HepG2 (cell line): ENCODE measurements around the gene ME3. TPM values are rescaled to one million over a fixed set of nuclear protein-coding genes. Genes with fewer than 3 reads are reported as not detected.

ENCODE experiments used
- ATAC-seq: fragments of 200-7000 bp; cut with Tn5 transposase; 3 replicates; pipeline ENCODE4 v1.9.1; 2020; ENCODE audit warnings: mild to moderate bottlenecking, moderate library complexity
- BruUV-seq: library from RNA; stranded (reverse); fragments of 400-500 nt; replicated peaks from 2 replicates; lab custom pipeline; 2021; lab: Mats Ljungman, UMichigan
- CTCF ChIA-PET: fragments of 300-600 bp; formaldehyde crosslinking; extraction: SDS; loops from one replicate; lab custom pipeline; 2021; ENCODE audit warnings: low total read pairs, inconsistent platforms, low intra/inter-chr PET ratio; lab: Yijun Ruan, JAX
- POLR2A ChIA-PET: fragments of 350-600 bp; sonication (Branson Sonifier 250); formaldehyde crosslinking; loops from one replicate; lab custom pipeline; 2020; ENCODE audit warnings: antibody characterized with exemption, inconsistent platforms; lab: Yijun Ruan, JAX
- DNase-seq: peaks from one replicate; pipeline ENCODE4 v3.0.0-alpha.2; 2015; ENCODE audit warnings: low spot score
- FAIRE-seq: peaks from 3 replicates; lab custom pipeline; 2011; peaks lifted over from hg19 to GRCh38; lab: Jason Lieb, UNC
- H2AFZ ChIP-seq: one replicate; pipeline ENCODE4 v1.6.1; 2011; ENCODE audit warnings: low read length, inconsistent platforms
- H3K27ac ChIP-seq: fragments of 300-600 bp; 3 replicates; pipeline ENCODE4 v1.8.0; 2011; ENCODE audit warnings: mixed run types, mild to moderate bottlenecking, mixed read lengths, low read length, inconsistent platforms; ENCODE audit not compliant: insufficient read depth; ENCODE audit errors: extremely low read length
- H3K27me3 ChIP-seq, 2 experiments: fragments of 200-600 bp in 1 of 2; 2 replicates in 1 of 2; 3 replicates in 1 of 2; pipeline versions ENCODE4 v1.6.0 to v1.8.0; 2011; ENCODE audit warnings: low read length in 2 of 2, mild to moderate bottlenecking in 2 of 2, moderate library complexity in 2 of 2, inconsistent platforms in 1 of 2; ENCODE audit not compliant: insufficient read depth in 2 of 2, control insufficient read depth in 1 of 2
- H3K36me3 ChIP-seq, 2 experiments: fragments of 200-600 bp in 1 of 2; replicated peaks in 1 of 2; 2 replicates in 1 of 2; 3 replicates in 1 of 2; pipeline versions ENCODE4 v1.5.1 to v1.8.0; 2011; ENCODE audit warnings: low read length in 2 of 2, inconsistent platforms in 1 of 2; ENCODE audit not compliant: insufficient read depth in 2 of 2, control insufficient read depth in 1 of 2
- H3K4me1 ChIP-seq: 2 replicates; pipeline ENCODE4 v1.5.1; 2012; ENCODE audit warnings: low read length, inconsistent platforms; ENCODE audit not compliant: insufficient read depth
- H3K4me2 ChIP-seq: 2 replicates; pipeline ENCODE4 v1.6.0; 2011; ENCODE audit warnings: low read depth, low read length, inconsistent platforms
- H3K4me3 ChIP-seq, 3 experiments: fragments of 200-600 bp in 1 of 3; sonication (generic), shearing (Covaris generic) in 1 of 3; replicated peaks in 1 of 3; 2 replicates each; pipeline ENCODE4 v1.5.1; 2011 to 2016; ENCODE audit warnings: low read length in 3 of 3, inconsistent platforms in 2 of 3, low read depth in 2 of 3, mild to moderate bottlenecking in 2 of 3, control low read depth in 1 of 3, mixed read lengths in 1 of 3; ENCODE audit not compliant: insufficient read depth in 1 of 3
- H3K79me2 ChIP-seq: one replicate; pipeline ENCODE4 v1.6.1; 2011; ENCODE audit warnings: low read length, inconsistent platforms; ENCODE audit not compliant: insufficient read depth
- H3K9ac ChIP-seq: 2 replicates; pipeline ENCODE4 v1.6.0; 2011; ENCODE audit warnings: mild to moderate bottlenecking, low read depth, low read length, inconsistent platforms; ENCODE audit not compliant: insufficient read depth
- H3K9me3 ChIP-seq: 2 replicates; pipeline ENCODE4 v1.5.1; 2012; ENCODE audit warnings: mild to moderate bottlenecking, low read length
- H4K20me1 ChIP-seq: 2 replicates; pipeline ENCODE4 v1.6.0; 2011; ENCODE audit warnings: inconsistent platforms, mild to moderate bottlenecking, low read length, moderate library complexity; ENCODE audit not compliant: insufficient read depth
- CREM ChIP-seq, 2 experiments: sonication (generic) in 1 of 2; formaldehyde crosslinking in 1 of 2; IDR thresholded peaks; 2 replicates each; pipeline versions ENCODE4 v1.4.0 to v1.6.1; 2016 to 2020; ENCODE audit warnings: antibody characterized with exemption in 1 of 2, mild to moderate bottlenecking in 1 of 2, missing genetic modification reagents in 1 of 2
- IRX3 ChIP-seq: sonication (generic); formaldehyde crosslinking; IDR thresholded peaks from 2 replicates; pipeline ENCODE4 v1.8.1; 2023; ENCODE audit warnings: mild to moderate bottlenecking, low read depth, missing genetic modification reagents, borderline replicate concordance
- MBD4 ChIP-seq: IDR thresholded peaks from 2 replicates; pipeline ENCODE4 v1.6.1; 2012; ENCODE audit warnings: low read length, inconsistent platforms, borderline replicate concordance
- MXD4 ChIP-seq: IDR thresholded peaks from 2 replicates; pipeline ENCODE4 v1.6.1; 2016; ENCODE audit warnings: mild to moderate bottlenecking, missing biosample characterization, missing genetic modification reagents
- RAD51 ChIP-seq: fragments of 450-650 bp; IDR thresholded peaks from 2 replicates; pipeline ENCODE4 v1.6.1; 2016; ENCODE audit warnings: borderline replicate concordance
- RFX3 ChIP-seq: IDR thresholded peaks from 2 replicates; pipeline ENCODE4 v1.6.1; 2016; ENCODE audit warnings: missing biosample characterization, missing genetic modification reagents
- SOX6 ChIP-seq, 2 experiments: fragments of 450-650 bp in 1 of 2; sonication (generic) in 1 of 2; formaldehyde crosslinking in 1 of 2; IDR thresholded peaks; 2 replicates each; pipeline versions ENCODE4 v1.4.0 to v1.6.1; 2017 to 2020; ENCODE audit warnings: antibody characterized with exemption in 1 of 2, mild to moderate bottlenecking in 1 of 2, missing genetic modification reagents in 1 of 2
- TFDP1 ChIP-seq: IDR thresholded peaks from 2 replicates; pipeline ENCODE4 v1.6.1; 2016; ENCODE audit warnings: missing compliant biosample characterization, missing genetic modification reagents, borderline replicate concordance
- TOE1 ChIP-seq: sonication (generic); formaldehyde crosslinking; IDR thresholded peaks from 2 replicates; pipeline ENCODE4 v1.4.0; 2020; ENCODE audit warnings: mild to moderate bottlenecking, missing genetic modification reagents
- ZNF24 ChIP-seq: fragments of 450-650 bp; IDR thresholded peaks from 2 replicates; pipeline ENCODE4 v1.6.1; 2017; ENCODE audit warnings: antibody characterized with exemption, mild to moderate bottlenecking
- ZNF263 ChIP-seq: sonication (generic); formaldehyde crosslinking; IDR thresholded peaks from 2 replicates; pipeline ENCODE4 v1.4.0; 2020; ENCODE audit warnings: missing genetic modification reagents
- ZNF281 ChIP-seq: sonication (generic); formaldehyde crosslinking; IDR thresholded peaks from 2 replicates; pipeline ENCODE4 v1.4.0; 2020; ENCODE audit warnings: missing genetic modification reagents, borderline replicate concordance
- ZNF543 ChIP-seq: sonication (generic); formaldehyde crosslinking; IDR thresholded peaks from 2 replicates; pipeline ENCODE4 v1.4.0; 2020; ENCODE audit warnings: mild to moderate bottlenecking, missing genetic modification reagents
- whole genome bisulfite sequencing: methylation state at CpG from one replicate; pipeline ENCODE4 v1.1.6; 2017; ENCODE audit warnings: low lambda C conversion rate; 5-methylcytosine and 5-hydroxymethylcytosine counted together
- in situ Hi-C: cut with HindIII; loops from 2 replicates; pipeline ENCODE4 v1.10.0; 2017; ENCODE audit warnings: low pct_unique_long_range_greater_than_20kb; ENCODE audit not compliant: extremely low pct_ligation_motif_present
- intact Hi-C: fragments of 100-400 bp; cut with micrococcal nuclease; formaldehyde crosslinking; loops from one replicate; pipeline ENCODE4 v1.10.0; 2022; ENCODE audit not compliant: unreplicated experiment
- polyA plus RNA-seq, 8 experiments: library from polyadenylated mRNA; depleted of rRNA in 3 of 8; stranded (reverse) in 7 of 8; unstranded in 1 of 8; fragments of >200 nt; fragmentation: Illumina TruSeq in 4 of 8; extraction: Trizol in 4 of 8; gene quantifications; 2 replicates each; pipeline versions ENCODE4 v1.2.1 to v1.2.3, GENCODE V29; 2011 to 2016; ENCODE audit warnings: low read depth in 4 of 8, missing spikeins in 1 of 8, mixed read lengths in 1 of 8; ENCODE audit not compliant: insufficient read depth in 1 of 8
- total RNA-seq, 5 experiments: library from RNA; depleted of rRNA; stranded (reverse); fragments of >200 nt; fragmentation: Illumina TruSeq; extraction: Trizol; gene quantifications; 2 replicates each; pipeline ENCODE4 v1.2.3, GENCODE V29; 2016; ENCODE audit warnings: low read depth in 1 of 5
- TF ChIP-seq, protein P1 (sequence below): IDR thresholded peaks from 2 replicates; pipeline ENCODE4 v1.6.1; 2016; ENCODE audit warnings: low read depth

The ME3 gene
- total and polyA plus RNA-seq, 2 of the 13 experiments (the other 11 are each of a cell fraction or from before 2014, with no cell fraction given): not detected

GRCh38 chr11:86477495-86478155 lies 194.8 kb downstream of the ME3 start:
- DNase-seq: no peak
- Histone ChIP-seq H3K9ac (no peak overlapping the region), H3K36me3 (no peaks in the 10 kb centered on the region), H3K9me3 (no peaks in the 10 kb centered on the region), H3K4me3 (no peak overlapping the region), H4K20me1 (no peaks in the 10 kb centered on the region), H3K4me2 (no peak overlapping the region), H3K4me1 (peaks cover 23% of the 10 kb centered on the region), H3K27me3 (no peaks in the 10 kb centered on the region), H3K27ac (no peak overlapping the region), H2AFZ (no peak overlapping the region), H3K79me2 (no peaks in the 10 kb centered on the region)
- 75% methylated on average over 5 of the region's 5 CpGs for WGBS
- no peak for ATAC-seq
- no peak for FAIRE-seq
- TF ChIP-seq, protein P1, sequence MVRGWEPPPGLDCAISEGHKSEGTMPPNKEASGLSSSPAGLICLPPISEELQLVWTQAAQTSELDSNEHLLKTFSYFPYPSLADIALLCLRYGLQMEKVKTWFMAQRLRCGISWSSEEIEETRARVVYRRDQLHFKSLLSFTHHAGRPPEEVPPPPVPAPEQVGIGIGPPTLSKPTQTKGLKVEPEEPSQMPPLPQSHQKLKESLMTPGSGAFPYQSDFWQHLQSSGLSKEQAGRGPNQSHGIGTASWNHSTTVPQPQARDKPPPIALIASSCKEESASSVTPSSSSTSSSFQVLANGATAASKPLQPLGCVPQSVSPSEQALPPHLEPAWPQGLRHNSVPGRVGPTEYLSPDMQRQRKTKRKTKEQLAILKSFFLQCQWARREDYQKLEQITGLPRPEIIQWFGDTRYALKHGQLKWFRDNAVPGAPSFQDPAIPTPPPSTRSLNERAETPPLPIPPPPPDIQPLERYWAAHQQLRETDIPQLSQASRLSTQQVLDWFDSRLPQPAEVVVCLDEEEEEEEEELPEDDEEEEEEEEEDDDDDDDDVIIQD (CRISPR knock-in tag): no peak
- no peak for TF ChIP-seq MBD4
- no peak for TF ChIP-seq SOX6 (IDR thresholded peaks at IDR 0.05)
- no peak for TF ChIP-seq SOX6 (CRISPR knock-in tag; IDR thresholded peaks at IDR 0.05)
- TF ChIP-seq CREM (IDR thresholded peaks at IDR 0.05): no peak
- no peak for TF ChIP-seq CREM (CRISPR knock-in tag; IDR thresholded peaks at IDR 0.05)
- no peak for TF ChIP-seq TOE1 (CRISPR knock-in tag)
- TF ChIP-seq RAD51: no peak
- TF ChIP-seq ZNF281: no peak
- no peak for TF ChIP-seq RFX3 (CRISPR knock-in tag)
- TF ChIP-seq ZNF543 (CRISPR knock-in tag): no peak
- no peak for TF ChIP-seq IRX3 (CRISPR knock-in tag)
- no peak for TF ChIP-seq TFDP1 (CRISPR knock-in tag)
- no peak for TF ChIP-seq MXD4
- TF ChIP-seq ZNF263 (CRISPR knock-in tag): no peak
- TF ChIP-seq ZNF24: no peak
- ChIA-PET POLR2A (no interaction called here), CTCF (no interaction called here)
- BruUV-seq: no TSS peak
- in situ Hi-C loops (no loop called here), intact Hi-C loops (no loop called here)
